Adrenal gland (tissue), 5 donors: ENCODE measurements around the gene FBXO21.

Experiments used
- CTCF ChIP-seq, 6 experiments: fragments of 450-650 bp in 4 of 6; fragments of 200-600 bp in 2 of 6; sonication (generic) in 1 of 6; IDR thresholded peaks; 1 replicate in 5 of 6; 2 replicates in 1 of 6; pipeline versions ENCODE4 v1.5.1 to v1.8.0; 2016 to 2021; ENCODE audit warnings: antibody characterized with exemption in 6 of 6, mild to moderate bottlenecking in 2 of 6, moderate library complexity in 1 of 6
- POLR2A ChIP-seq, 2 donors: fragments of 450-650 bp; IDR thresholded peaks; one replicate each; pipeline ENCODE4 v1.6.1; 2017; ENCODE audit warnings: antibody characterized with exemption in 2 of 2, mild to moderate bottlenecking in 2 of 2, moderate library complexity in 1 of 2
- donor health status: DM: no; HTN: no; CAD: no.

- TF ChIP-seq POLR2A (IDR thresholded peaks at IDR 0.05), result no peak
- TF ChIP-seq CTCF (IDR thresholded peaks at IDR 0.05), result no peak
These were observed 68.8 kb downstream of the FBXO21 start for GRCh38 chr12:117121441-117121840.
